Esophagus muscularis mucosa (tissue), 3 donors: Measurements from ENCODE around the gene DDX46.
A peak's percentile ranks its signal among the peaks of the same experiment; 100 is the strongest.

Source experiments
- CTCF ChIP-seq, 3 experiments: fragments of 200-600 bp in 2 of 3; fragments of 450-650 bp in 1 of 3; sonication (generic) in 2 of 3; IDR thresholded peaks; one replicate each; pipeline ENCODE4 v1.5.1; 2017 to 2019; ENCODE audit warnings: antibody characterized with exemption in 3 of 3, mild to moderate bottlenecking in 2 of 3, moderate library complexity in 1 of 3
- POLR2A ChIP-seq: fragments of 450-650 bp; IDR thresholded peaks from one replicate; pipeline ENCODE4 v1.6.1; 2017; ENCODE audit warnings: antibody characterized with exemption, moderate library complexity, mild to moderate bottlenecking, low read depth
- POLR2AphosphoS5 ChIP-seq, 2 donors: sonication (generic); formaldehyde crosslinking; IDR thresholded peaks; one replicate each; pipeline ENCODE4 v1.6.1; 2017; ENCODE audit warnings: antibody characterized with exemption in 2 of 2

DNA sequence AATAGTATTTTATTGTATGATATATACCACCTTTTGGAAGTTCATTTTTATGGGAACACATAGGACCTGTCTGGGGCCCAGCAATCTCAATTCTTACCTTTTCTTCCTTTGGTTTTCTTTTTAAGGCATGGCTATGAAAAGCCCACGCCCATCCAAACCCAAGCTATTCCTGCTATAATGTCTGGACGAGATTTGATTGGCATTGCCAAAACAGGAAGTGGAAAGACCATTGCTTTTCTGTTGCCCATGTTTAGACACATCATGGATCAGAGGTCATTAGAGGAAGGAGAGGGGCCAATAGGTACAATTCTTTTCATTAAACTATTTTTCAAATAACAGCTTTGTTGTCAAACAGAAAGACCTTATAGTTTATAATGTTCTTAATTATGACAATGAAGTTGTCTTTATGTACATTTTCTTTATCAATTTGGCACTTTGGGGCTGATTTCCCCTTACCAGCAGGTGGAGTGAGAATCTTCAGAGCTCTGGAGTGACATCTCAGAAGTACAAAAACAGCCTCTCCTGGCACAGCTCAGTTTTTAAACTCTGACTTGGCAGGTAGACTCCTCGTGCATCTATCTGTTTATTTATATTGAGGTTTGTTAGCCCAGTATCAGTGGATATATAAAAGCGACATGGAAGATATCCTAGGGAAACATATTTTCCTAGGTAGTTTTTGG lies 25.8 kb downstream of the DDX46 start:
- no peak for TF ChIP-seq POLR2A
- peak; percentile 14 to 36 (median 34) for TF ChIP-seq CTCF (IDR thresholded peaks at IDR 0.05)
- TF ChIP-seq POLR2AphosphoS5 (IDR thresholded peaks at IDR 0.05), result no peak
